ENCODE results near the gene ATP6V1B1.

The ATP6V1B1 gene

GRCh38 chr2:70961648-70961994 lies 25.9 kb downstream of the ATP6V1B1 start:
- peaks cover 6% of the 10 kb centered on the region for H3K27me3 ChIP-seq (replicated peaks)
- H3K4me3 ChIP-seq (ENCODE audit: low read depth, low read length): no peak overlapping the region
- H3K36me3 ChIP-seq (replicated peaks): no peaks in the 10 kb centered on the region
- TF ChIP-seq CTCF (IDR thresholded peaks at IDR 0.05; ENCODE audit: low read depth, low read length, missing control alignments): no peak
- in situ Hi-C loops (cut with HindIII; ENCODE audit: low pct_ligation_motif_present, low sequenced_read_pairs): no loop called here
- DNase-seq: no peak
- H3K27ac ChIP-seq: no peak overlapping the region

GRCh38 chr2:70962211-70962884 lies 26.6 kb downstream of the ATP6V1B1 start:
- Histone ChIP-seq H3K4me3 (ENCODE audit: low read depth, low read length) (no peak overlapping the region), H3K27me3 (replicated peaks) (peaks cover 6% of the 10 kb centered on the region), H3K36me3 (replicated peaks) (no peaks in the 10 kb centered on the region), H3K27ac (no peak overlapping the region)
- no peak for DNase-seq
- no peak for TF ChIP-seq CTCF (IDR thresholded peaks at IDR 0.05; ENCODE audit: low read depth, low read length, missing control alignments)
- in situ Hi-C loops (cut with HindIII; ENCODE audit: low pct_ligation_motif_present, low sequenced_read_pairs): no loop called here

DNA sequence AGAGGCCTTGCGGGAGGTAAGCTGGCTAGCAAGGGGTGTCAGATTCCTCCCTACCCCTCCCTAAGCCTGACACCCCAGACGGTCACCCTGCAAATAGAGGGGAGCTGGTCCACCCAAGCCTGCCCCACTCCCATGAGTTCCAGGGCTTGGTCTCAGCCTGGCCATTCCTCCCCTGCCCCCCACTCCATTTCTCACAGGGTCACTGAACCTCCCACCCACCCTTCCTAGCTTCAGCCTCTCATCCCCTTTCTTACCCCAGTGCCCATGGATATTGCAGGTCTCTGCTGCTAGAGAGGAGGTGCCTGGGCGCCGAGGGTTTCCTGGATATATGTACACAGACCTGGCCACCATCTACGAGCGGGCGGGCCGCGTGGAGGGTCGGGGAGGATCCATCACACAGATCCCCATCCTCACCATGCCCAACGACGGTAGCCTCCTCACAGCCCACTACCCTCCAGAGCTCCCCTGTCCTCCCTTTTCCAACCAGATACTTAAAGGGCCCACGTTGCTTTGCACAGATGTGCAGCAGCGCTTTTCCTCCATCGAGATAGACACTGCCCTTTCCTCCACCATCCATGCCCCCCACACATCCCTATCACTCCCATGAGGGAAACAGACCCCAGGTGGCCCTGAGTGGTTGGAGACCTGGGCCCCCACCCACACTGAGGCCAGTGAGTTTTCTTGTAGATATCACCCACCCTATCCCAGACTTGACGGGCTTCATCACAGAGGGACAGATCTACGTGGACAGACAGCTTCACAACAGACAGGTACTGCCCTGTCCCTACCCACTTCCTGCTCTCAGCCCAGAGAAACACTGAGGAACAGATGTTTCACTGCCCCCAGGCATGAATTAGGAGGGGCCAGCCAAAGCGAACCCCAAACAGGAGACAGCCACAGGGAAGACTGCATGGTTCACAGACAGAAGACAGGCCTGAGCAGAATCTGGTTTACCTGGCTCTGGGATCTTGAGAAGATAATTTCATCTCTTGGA lies 27.5 kb downstream of the ATP6V1B1 start:
- H3K36me3 ChIP-seq (replicated peaks): no peaks in the 10 kb centered on the region
- no peak for TF ChIP-seq CTCF (IDR thresholded peaks at IDR 0.05; ENCODE audit: low read depth, low read length, missing control alignments)
- in situ Hi-C loops (cut with HindIII; ENCODE audit: low pct_ligation_motif_present, low sequenced_read_pairs): no loop called here
- H3K27ac ChIP-seq: no peak overlapping the region
- H3K4me3 ChIP-seq (ENCODE audit: low read depth, low read length): no peak overlapping the region
- DNase-seq: no peak
- peaks cover 6% of the 10 kb centered on the region for H3K27me3 ChIP-seq (replicated peaks)

DNA sequence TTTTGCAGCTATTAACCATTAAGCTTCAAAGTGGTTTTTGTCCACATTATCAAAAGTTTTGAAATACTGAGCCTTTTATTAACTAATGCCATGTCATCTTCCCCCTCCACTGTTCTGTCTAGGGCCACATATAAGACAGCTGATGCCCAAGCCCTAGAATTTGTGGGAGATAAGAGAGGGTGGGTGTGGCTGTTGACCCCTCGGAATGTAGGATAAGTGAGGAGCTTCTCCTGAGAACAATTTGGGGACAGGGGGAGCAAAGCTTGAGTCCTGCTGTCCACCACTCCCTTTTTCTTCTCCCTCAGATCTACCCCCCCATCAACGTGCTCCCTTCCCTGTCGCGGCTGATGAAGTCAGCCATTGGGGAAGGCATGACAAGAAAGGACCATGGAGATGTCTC lies 28.4 kb downstream of the ATP6V1B1 start:
- no peak for TF ChIP-seq CTCF (IDR thresholded peaks at IDR 0.05; ENCODE audit: low read depth, low read length, missing control alignments)
- no peaks in the 10 kb centered on the region for H3K36me3 ChIP-seq (replicated peaks)
- H3K27me3 ChIP-seq (replicated peaks): peaks cover 6% of the 10 kb centered on the region
- H3K27ac ChIP-seq: no peak overlapping the region
- no peak overlapping the region for H3K4me3 ChIP-seq (ENCODE audit: low read depth, low read length)
- no peak for DNase-seq
- in situ Hi-C loops (cut with HindIII; ENCODE audit: low pct_ligation_motif_present, low sequenced_read_pairs): no loop called here

GRCh38 chr2:70964596-70965386 lies 29.1 kb downstream of the ATP6V1B1 start:
- peak overlapping the region; percentile 47 for H3K4me3 ChIP-seq (ENCODE audit: low read depth, low read length)
- H3K27ac ChIP-seq: no peak overlapping the region
- peak; percentile 83 for TF ChIP-seq CTCF (IDR thresholded peaks at IDR 0.05; ENCODE audit: low read depth, low read length, missing control alignments)
- H3K36me3 ChIP-seq (replicated peaks): no peaks in the 10 kb centered on the region
- in situ Hi-C loops (cut with HindIII; ENCODE audit: low pct_ligation_motif_present, low sequenced_read_pairs): no loop called here
- peaks cover 6% of the 10 kb centered on the region for H3K27me3 ChIP-seq (replicated peaks)
- no peak for DNase-seq
